HepG2 (cell line): ENCODE measurements around the gene SSTR5. TPM values are rescaled to one million over a fixed set of nuclear protein-coding genes. Genes with fewer than 3 reads are reported as not detected.

ENCODE experiments used
- CCDC6 ChIP-seq: sonication (generic); formaldehyde crosslinking; IDR thresholded peaks from 2 replicates; pipeline ENCODE4 v1.8.1; 2022; ENCODE audit warnings: mild to moderate bottlenecking, missing genetic modification reagents, moderate library complexity
- CREBL2 ChIP-seq: sonication (generic); formaldehyde crosslinking; IDR thresholded peaks from 2 replicates; pipeline ENCODE4 v1.8.1; 2023; ENCODE audit warnings: missing genetic modification reagents, mild to moderate bottlenecking, borderline replicate concordance
- EHMT2 ChIP-seq: fragments of 200-600 bp; sonication (generic); IDR thresholded peaks from 2 replicates; pipeline ENCODE4 v1.7.0; 2017; ENCODE audit warnings: antibody characterized with exemption, low read depth, low read length, borderline replicate concordance
- FOXO4 ChIP-seq: sonication (generic); formaldehyde crosslinking; conservative IDR thresholded peaks from 2 replicates; pipeline ENCODE4 v1.8.1; 2023; ENCODE audit warnings: missing genetic modification reagents
- MAFK ChIP-seq, 2 experiments: IDR thresholded peaks in 1 of 2; conservative IDR thresholded peaks in 1 of 2; 2 replicates each; pipeline ENCODE4 v1.6.1; 2011; ENCODE audit warnings: improper control_type of control experiment in 2 of 2, low read length in 2 of 2
- MLLT10 ChIP-seq: sonication (generic); formaldehyde crosslinking; IDR thresholded peaks from 2 replicates; pipeline ENCODE4 v1.4.0; 2020; ENCODE audit warnings: missing genetic modification reagents
- NR3C1 ChIP-seq: sonication (generic); formaldehyde crosslinking; IDR thresholded peaks from 2 replicates; pipeline ENCODE4 v1.4.0; 2020; ENCODE audit warnings: missing genetic modification reagents
- PATZ1 ChIP-seq: sonication (generic); formaldehyde crosslinking; IDR thresholded peaks from 2 replicates; pipeline ENCODE4 v1.4.0; 2020; ENCODE audit warnings: missing genetic modification reagents
- PAX8 ChIP-seq: sonication (generic); formaldehyde crosslinking; IDR thresholded peaks from 2 replicates; pipeline ENCODE4 v1.8.0; 2022; ENCODE audit warnings: mild to moderate bottlenecking, missing genetic modification reagents, borderline replicate concordance
- RAD21 ChIP-seq: fragments of 450-650 bp; formaldehyde crosslinking; IDR thresholded peaks from 2 replicates; pipeline ENCODE4 v1.5.0; 2020; ENCODE audit warnings: mild to moderate bottlenecking
- REST ChIP-seq, 2 experiments: IDR thresholded peaks; 2 replicates each; pipeline ENCODE4 v1.6.1; 2011 to 2012; ENCODE audit warnings: low read length in 2 of 2, borderline replicate concordance in 1 of 2, low read depth in 1 of 2, mild to moderate bottlenecking in 1 of 2, moderate library complexity in 1 of 2
- SYNCRIP ChIP-seq: fragments of 200-400 bp; formaldehyde crosslinking; IDR thresholded peaks from 2 replicates; pipeline ENCODE4 v1.6.1; 2018; ENCODE audit warnings: mild to moderate bottlenecking, low read depth, low read length; ENCODE audit not compliant: insufficient read depth
- TAF15 ChIP-seq: fragments of 200-400 bp; formaldehyde crosslinking; IDR thresholded peaks from one replicate; pipeline ENCODE4 v1.6.1; 2018; ENCODE audit warnings: mild to moderate bottlenecking, low read depth, low read length; ENCODE audit not compliant: poor library complexity, severe bottlenecking
- TEAD3 ChIP-seq: optimal IDR thresholded peaks from 2 replicates; pipeline ENCODE3; 2016; ENCODE audit warnings: borderline replicate concordance
- TEF ChIP-seq: sonication (generic); formaldehyde crosslinking; IDR thresholded peaks from 2 replicates; pipeline ENCODE4 v1.5.0; 2020; ENCODE audit warnings: missing genetic modification reagents
- TMF1 ChIP-seq: sonication (generic); formaldehyde crosslinking; IDR thresholded peaks from 2 replicates; pipeline ENCODE4 v1.8.1; 2022; ENCODE audit warnings: low read depth, missing genetic modification reagents
- UBTF ChIP-seq: sonication (generic); formaldehyde crosslinking; IDR thresholded peaks from 2 replicates; pipeline ENCODE4 v1.4.0; 2020; ENCODE audit warnings: mild to moderate bottlenecking, missing genetic modification reagents
- ZNF414 ChIP-seq: sonication (generic); formaldehyde crosslinking; IDR thresholded peaks from 2 replicates; pipeline ENCODE4 v1.5.0; 2020; ENCODE audit warnings: missing genetic modification reagents
- ZNF879 ChIP-seq: sonication (generic); formaldehyde crosslinking; IDR thresholded peaks from 2 replicates; pipeline ENCODE4 v1.8.1; 2023; ENCODE audit warnings: missing genetic modification reagents
- polyA plus RNA-seq, 8 experiments: library from polyadenylated mRNA; depleted of rRNA in 3 of 8; stranded (reverse) in 7 of 8; unstranded in 1 of 8; fragments of >200 nt; fragmentation: Illumina TruSeq in 4 of 8; extraction: Trizol in 4 of 8; gene quantifications; 2 replicates each; pipeline versions ENCODE4 v1.2.1 to v1.2.3, GENCODE V29; 2011 to 2016; ENCODE audit warnings: low read depth in 4 of 8, missing spikeins in 1 of 8, mixed read lengths in 1 of 8; ENCODE audit not compliant: insufficient read depth in 1 of 8
- total RNA-seq, 5 experiments: library from RNA; depleted of rRNA; stranded (reverse); fragments of >200 nt; fragmentation: Illumina TruSeq; extraction: Trizol; gene quantifications; 2 replicates each; pipeline ENCODE4 v1.2.3, GENCODE V29; 2016; ENCODE audit warnings: low read depth in 1 of 5

Gene SSTR5
- total and polyA plus RNA-seq, 2 of the 13 experiments (the other 11 are each of a cell fraction or from before 2014, with no cell fraction given): 0.20 to 0.49 TPM

- TF ChIP-seq REST (IDR thresholded peaks at IDR 0.05; ENCODE audit: borderline replicate concordance in 1 of 2, low read depth in 1 of 2, low read length in 2 of 2): no peak
- TF ChIP-seq MLLT10 (CRISPR knock-in tag): no peak
- TF ChIP-seq NR3C1 (CRISPR knock-in tag): no peak
- no peak for TF ChIP-seq CCDC6 (CRISPR knock-in tag)
- no peak for TF ChIP-seq TMF1 (CRISPR knock-in tag)
- no peak for TF ChIP-seq TEAD3
- TF ChIP-seq TEF (CRISPR knock-in tag): no peak
- no peak for TF ChIP-seq UBTF (CRISPR knock-in tag)
- no peak for TF ChIP-seq MAFK (conservative IDR thresholded peaks at IDR 0.05 in 1 of 2, IDR thresholded peaks at IDR 0.05 in 1 of 2; ENCODE audit: low read length in 2 of 2)
- no peak for TF ChIP-seq EHMT2
- no peak for TF ChIP-seq ZNF414 (CRISPR knock-in tag)
- peak; percentile 38; the same call in 1 of the 2 replicates for TF ChIP-seq PATZ1
- no peak for TF ChIP-seq CREBL2 (CRISPR knock-in tag)
- TF ChIP-seq SYNCRIP: no peak
- no peak for TF ChIP-seq ZNF879
- TF ChIP-seq PAX8: no peak
- TF ChIP-seq TAF15: no peak
- no peak for TF ChIP-seq FOXO4
- TF ChIP-seq RAD21 (CRISPR knock-in tag): peak; percentile 46
These were observed 42.1 kb upstream of the SSTR5 start (continued) for GRCh38 chr16:1030473-1030901.
